ENCODE measurements around the gene HRK. TPM values are rescaled to one million over a fixed set of nuclear protein-coding genes. Genes with fewer than 3 reads are reported as not detected.

Gene HRK
- total and polyA plus RNA-seq, 2 of the 13 experiments (the other 11 are each of a cell fraction or from before 2014, with no cell fraction given): 0.02 TPM; not detected in 1

GRCh38 chr12:116910645-116911451, 29.6 kb upstream of the HRK start, which contains the start of gene FBXW8 (continued):
- peak; percentile 49; the same call in 1 of the 2 replicates for TF ChIP-seq PRDM15 (CRISPR knock-in tag; IDR thresholded peaks at IDR 0.05)
- TF ChIP-seq ZNF331 (CRISPR knock-in tag; IDR thresholded peaks at IDR 0.05): peak; percentile 74
- TF ChIP-seq ZSCAN20 (CRISPR knock-in tag; IDR thresholded peaks at IDR 0.05; ENCODE audit: borderline replicate concordance): peak; percentile 62; the same call in 1 of the 2 replicates
- TF ChIP-seq MED1 (CRISPR knock-in tag; IDR thresholded peaks at IDR 0.05): peak; percentile 69
- TF ChIP-seq ZHX1 (CRISPR knock-in tag; IDR thresholded peaks at IDR 0.05; ENCODE audit: low read depth): no peak; the same call in 1 of the 2 replicates
- TF ChIP-seq PATZ1 (CRISPR knock-in tag; IDR thresholded peaks at IDR 0.05): peak; percentile 64
- peak; percentile 98; the same call in 1 of the 2 replicates for TF ChIP-seq MXD1 (CRISPR knock-in tag; IDR thresholded peaks at IDR 0.05)
- peak; percentile 77 for TF ChIP-seq REPIN1 (CRISPR knock-in tag; IDR thresholded peaks at IDR 0.05; ENCODE audit: borderline replicate concordance, low read depth)
- TF ChIP-seq ZNF552 (CRISPR knock-in tag; IDR thresholded peaks at IDR 0.05; ENCODE audit: borderline replicate concordance): peak; percentile 76; the same call in 1 of the 2 replicates
- TF ChIP-seq FOXO1 (CRISPR knock-in tag; IDR thresholded peaks at IDR 0.05): peak; percentile 40
- no peak for TF ChIP-seq TBX3 (IDR thresholded peaks at IDR 0.05; ENCODE audit: borderline replicate concordance)
- peak; percentile 85; the same call in 1 of the 2 replicates for TF ChIP-seq TBX2 (CRISPR knock-in tag; IDR thresholded peaks at IDR 0.05; ENCODE audit: borderline replicate concordance)
- peak; percentile 87 for TF ChIP-seq YEATS2 (CRISPR knock-in tag; IDR thresholded peaks at IDR 0.05; ENCODE audit: borderline replicate concordance)
- peak; percentile 93 for TF ChIP-seq ZSCAN31 (CRISPR knock-in tag; IDR thresholded peaks at IDR 0.05; ENCODE audit: low read depth)
- TF ChIP-seq U2AF2 (IDR thresholded peaks at IDR 0.05; ENCODE audit: low read depth, low read length): no peak
- TF ChIP-seq HNRNPLL (IDR thresholded peaks at IDR 0.05; ENCODE audit: low read depth, low read length, poor library complexity, severe bottlenecking): peak; percentile 85
- peak; percentile 79; the same call in 1 of the 2 replicates for TF ChIP-seq ETV5 (CRISPR knock-in tag; IDR thresholded peaks at IDR 0.05; ENCODE audit: borderline replicate concordance)
- peak; percentile 82 for TF ChIP-seq POGZ (CRISPR knock-in tag; IDR thresholded peaks at IDR 0.05)
- no peak for TF ChIP-seq SUZ12 (IDR thresholded peaks at IDR 0.05; ENCODE audit: low read depth, low read length)
- peak; percentile 99 for TF ChIP-seq MYC (CRISPR knock-in tag; IDR thresholded peaks at IDR 0.05; ENCODE audit: borderline replicate concordance)
